ENCODE data around the gene SLC16A12. TPM values are rescaled to one million over a fixed set of nuclear protein-coding genes. Genes with fewer than 3 reads are reported as not detected.

SLC16A12 gene
- total RNA-seq, 1 experiment from 2014 or later: 0.77 TPM

GRCh38 chr10:89389254-89389653, 146.1 kb downstream of the SLC16A12 start:
- Mint-ChIP-seq H3K27me3 (ENCODE audit: low read depth) (no peaks in the 10 kb centered on the region), H3K4me1 (peaks cover 14 to 20% of the 10 kb centered on the region in 2 experiments), H3K27ac (no peak overlapping the region), H3K36me3 (ENCODE audit: insufficient read depth in 1 of 3, low read depth in 3 of 3) (no peaks in the 10 kb centered on the region), H3K4me3 (no peak overlapping the region), H3K9me3 (no peaks in the 10 kb centered on the region)
- Histone ChIP-seq H3K79me1 (ENCODE audit: insufficient read depth, low read depth, low read length, poor library complexity, severe bottlenecking) (no peaks in the 10 kb centered on the region), H4K20me1 (ENCODE audit: control insufficient read depth, insufficient read depth, insufficient read length) (no peaks in the 10 kb centered on the region), H3K23me2 (ENCODE audit: insufficient read length, low read depth, low read length, poor library complexity, severe bottlenecking) (peaks cover 2% of the 10 kb centered on the region), H3K4me2 (ENCODE audit: insufficient read depth, insufficient read length, low read length) (no peak overlapping the region), H3K4me1 (ENCODE audit: insufficient read depth, low read length) (peaks cover 4% of the 10 kb centered on the region; the same call in 1 of the 2 replicates), H3K23ac (ENCODE audit: insufficient read length, low read depth, low read length) (no peak overlapping the region), H4K5ac (ENCODE audit: insufficient read length, low read depth, low read length) (no peak overlapping the region), H2BK5ac (ENCODE audit: insufficient read length, low read length) (no peak overlapping the region), H4K8ac (replicated peaks; ENCODE audit: insufficient read length, low read depth, low read length) (no peak overlapping the region), H3K27me3 (ENCODE audit: insufficient read depth, low read length) (no peaks in the 10 kb centered on the region), H3K9ac (ENCODE audit: extremely low read depth, insufficient read length, low read length) (no peak overlapping the region), H2BK120ac (ENCODE audit: low read depth, low read length, poor library complexity, severe bottlenecking) (no peak overlapping the region), H2BK15ac (ENCODE audit: low read depth, low read length) (no peak overlapping the region), H3K56ac (ENCODE audit: insufficient read length, low read depth, low read length) (no peak overlapping the region), H3K4ac (ENCODE audit: low read depth, low read length) (no peak overlapping the region), H2AFZ (ENCODE audit: low read length) (no peak overlapping the region), H2BK20ac (ENCODE audit: low read depth, low read length, poor library complexity, severe bottlenecking) (no peak overlapping the region), H3K14ac (ENCODE audit: insufficient read depth, low read length) (no peak overlapping the region), H4K91ac (ENCODE audit: insufficient read length, low read depth, low read length) (no peak overlapping the region), H3K9me3 (ENCODE audit: control insufficient read depth, low read depth, low read length) (no peaks in the 10 kb centered on the region), H3K27ac (ENCODE audit: insufficient read length, low read depth, low read length) (no peak overlapping the region), H3K18ac (ENCODE audit: insufficient read length, low read depth, low read length) (no peak overlapping the region), H3T11ph (ENCODE audit: low read length) (no peak overlapping the region), H2AK5ac (ENCODE audit: insufficient read length, low read length) (no peak overlapping the region), H2BK12ac (ENCODE audit: insufficient read length, low read depth, low read length) (no peak overlapping the region), H3K79me2 (ENCODE audit: insufficient read depth, low read length) (no peaks in the 10 kb centered on the region)
- TF ChIP-seq, protein P1, sequence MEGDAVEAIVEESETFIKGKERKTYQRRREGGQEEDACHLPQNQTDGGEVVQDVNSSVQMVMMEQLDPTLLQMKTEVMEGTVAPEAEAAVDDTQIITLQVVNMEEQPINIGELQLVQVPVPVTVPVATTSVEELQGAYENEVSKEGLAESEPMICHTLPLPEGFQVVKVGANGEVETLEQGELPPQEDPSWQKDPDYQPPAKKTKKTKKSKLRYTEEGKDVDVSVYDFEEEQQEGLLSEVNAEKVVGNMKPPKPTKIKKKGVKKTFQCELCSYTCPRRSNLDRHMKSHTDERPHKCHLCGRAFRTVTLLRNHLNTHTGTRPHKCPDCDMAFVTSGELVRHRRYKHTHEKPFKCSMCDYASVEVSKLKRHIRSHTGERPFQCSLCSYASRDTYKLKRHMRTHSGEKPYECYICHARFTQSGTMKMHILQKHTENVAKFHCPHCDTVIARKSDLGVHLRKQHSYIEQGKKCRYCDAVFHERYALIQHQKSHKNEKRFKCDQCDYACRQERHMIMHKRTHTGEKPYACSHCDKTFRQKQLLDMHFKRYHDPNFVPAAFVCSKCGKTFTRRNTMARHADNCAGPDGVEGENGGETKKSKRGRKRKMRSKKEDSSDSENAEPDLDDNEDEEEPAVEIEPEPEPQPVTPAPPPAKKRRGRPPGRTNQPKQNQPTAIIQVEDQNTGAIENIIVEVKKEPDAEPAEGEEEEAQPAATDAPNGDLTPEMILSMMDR (conservative IDR thresholded peaks at IDR 0.05): peak; percentile 58; the same call in 2 of the 3 replicates
- DNase-seq: no peak
- WGBS (ENCODE audit: extremely low coverage, insufficient read length, low lambda C conversion rate): no CpG with 5 or more reads among the region's 1 CpG

Measured in H9 (cell line).